Measurements from ENCODE around the gene CST11. TPM values are rescaled to one million over a fixed set of nuclear protein-coding genes. Genes with fewer than 3 reads are reported as not detected.

Gene CST11, protein sequence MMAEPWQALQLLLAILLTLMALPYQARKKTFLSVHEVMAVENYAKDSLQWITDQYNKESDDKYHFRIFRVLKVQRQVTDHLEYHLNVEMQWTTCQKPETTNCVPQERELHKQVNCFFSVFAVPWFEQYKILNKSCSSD
- total RNA-seq, result not detected in 2 replicates

GRCh38 chr20:23452776-23453175, at the start of gene CST11:
TSS of gene CST11 (minus strand) at chr20:23452876. CDS start at chr20:23452811, 65 bp downstream.

GRCh38 chr20:23490817-23491216, 38.1 kb upstream of the CST11 start, which contains the start of gene CST8:
TSS of gene CST8 (plus strand) at chr20:23491117. CDS start at chr20:23491668, 551 bp downstream.

GRCh38 chr20:23420943-23421931, 31.4 kb downstream of the CST11 start, which contains the start of gene NAPB:
TSS of gene NAPB (minus strand) at chr20:23421488. CDS start at chr20:23421402, 86 bp downstream.

Small RNA genes within 50 kb of the gene (small RNA-seq; reads per million reads assigned to genes)
- not detected for gene RF00019

Other genes with a start within 250 kb of the CST11 start
- gene NXT1, start 102.1 kb downstream of the CST11 start, total RNA-seq, result 19.5 and 19.7 TPM in 2 replicates
- 12.9 and 14.6 TPM in 2 replicates for gene GZF1, start 90.7 kb downstream of the CST11 start, total RNA-seq
- 9.0 and 10.4 TPM in 2 replicates for gene NAPB, start 31.4 kb downstream of the CST11 start, total RNA-seq
- gene CSTL1, start 13.2 kb downstream of the CST11 start, total RNA-seq, result not detected in 2 replicates
- not detected in 2 replicates for gene CST8, start 38.2 kb upstream of the CST11 start, total RNA-seq
- not detected in 2 replicates for gene CST9L, start 115.6 kb upstream of the CST11 start, total RNA-seq
- not detected in 2 replicates for gene CST9, start 153.0 kb upstream of the CST11 start, total RNA-seq
- 110 and 113 TPM in 2 replicates for gene CST3, start 185.1 kb upstream of the CST11 start, total RNA-seq
- gene CST4, start 236.2 kb upstream of the CST11 start, total RNA-seq, result not detected in 2 replicates

All from hair follicle dermal papilla cell (primary cell).